GM18520 (cell line): ENCODE results near the gene SYTL2.
"Not testable (repeated sequence)": the region's sequence is repeated elsewhere in the genome, so short reads cannot be mapped to it uniquely, and the experiment has no call there.

Experiments used
- ATAC-seq: cut with Tn5 transposase; IDR thresholded peaks from one replicate; pipeline ENCODE4 v1.9.1; 2021; ENCODE audit not compliant: unreplicated experiment

Gene SYTL2

DNA sequence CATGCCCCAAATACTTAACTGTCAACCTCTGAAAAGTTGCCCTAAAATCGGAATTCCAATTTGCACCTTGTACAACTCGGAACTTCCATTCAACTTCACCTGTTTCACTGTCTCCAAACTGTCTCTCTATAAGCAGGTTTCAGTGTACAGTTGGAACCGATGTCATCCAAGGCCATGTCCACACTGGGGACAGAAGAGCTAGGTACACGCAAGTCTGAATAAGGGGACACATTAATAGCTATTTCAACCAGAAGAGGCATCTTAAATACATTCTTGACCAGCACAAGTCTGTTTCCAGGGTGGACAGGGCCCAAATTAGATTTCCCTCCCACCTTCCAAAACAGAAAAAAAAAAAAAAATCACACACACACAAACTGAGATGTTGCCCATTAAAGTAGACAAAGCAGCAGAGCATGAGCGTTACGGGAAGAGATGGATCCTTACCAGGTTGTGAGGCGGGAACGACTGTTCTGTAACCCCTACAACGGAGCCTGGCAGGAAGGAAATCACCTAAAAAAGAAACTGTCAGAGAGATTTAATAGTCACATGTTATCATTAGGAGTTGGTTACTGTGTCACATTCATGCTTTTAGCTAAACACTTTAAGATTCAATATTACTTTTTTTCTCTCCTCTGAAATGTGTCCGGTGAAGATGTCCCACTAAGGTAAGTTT, 147.7 kb downstream of the SYTL2 start:
- no peak for ATAC-seq

DNA sequence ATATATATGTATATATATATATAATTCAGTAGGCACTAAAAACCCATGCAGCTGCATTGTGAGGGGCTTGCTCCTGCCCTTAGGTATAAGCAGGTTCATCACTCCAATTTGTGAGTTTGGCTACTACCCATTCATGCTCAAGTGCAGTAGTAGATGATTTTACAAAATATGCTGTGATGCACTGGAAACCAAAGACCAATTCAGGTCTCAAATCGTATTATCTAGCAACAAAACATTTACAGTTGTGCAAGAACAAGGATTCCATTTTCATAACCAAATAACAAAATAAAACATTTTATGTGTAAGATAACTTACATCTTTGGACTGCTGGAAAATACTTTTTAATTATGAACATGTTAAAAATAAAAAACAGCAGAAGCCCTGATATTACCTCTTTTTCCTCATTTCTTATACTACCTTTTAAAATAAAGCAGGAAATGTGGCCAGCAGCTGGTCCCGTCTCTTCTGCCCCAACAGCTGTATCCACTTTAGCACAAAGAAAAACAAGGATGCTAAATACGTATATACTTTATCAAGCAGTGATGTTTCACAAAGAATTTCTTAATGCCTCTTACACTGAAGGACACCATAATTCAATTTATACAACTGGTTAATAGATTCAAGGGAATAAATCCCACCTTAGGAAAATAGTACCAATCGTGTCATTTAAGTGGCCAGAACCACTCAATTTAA, 148.8 kb downstream of the SYTL2 start:
- ATAC-seq = no peak

DNA sequence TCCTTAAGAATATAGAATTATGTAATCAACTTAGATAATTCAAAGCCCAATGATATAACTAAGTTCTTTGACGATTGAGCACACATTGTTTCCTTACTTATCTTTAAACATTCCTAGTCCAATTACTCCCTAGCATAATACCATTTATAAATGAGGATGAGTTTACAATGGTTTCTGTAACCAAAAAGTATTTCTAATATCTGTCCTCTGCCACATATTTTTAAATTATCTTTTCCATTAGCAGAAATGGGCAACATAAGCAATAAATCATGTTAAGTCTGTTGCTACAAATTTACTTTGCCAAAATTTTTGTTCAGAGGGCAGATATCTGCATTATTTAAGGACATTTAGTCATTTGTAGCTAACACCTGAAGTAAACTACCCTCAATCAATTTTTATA, 152.8 kb downstream of the SYTL2 start:
- no peak for ATAC-seq

DNA sequence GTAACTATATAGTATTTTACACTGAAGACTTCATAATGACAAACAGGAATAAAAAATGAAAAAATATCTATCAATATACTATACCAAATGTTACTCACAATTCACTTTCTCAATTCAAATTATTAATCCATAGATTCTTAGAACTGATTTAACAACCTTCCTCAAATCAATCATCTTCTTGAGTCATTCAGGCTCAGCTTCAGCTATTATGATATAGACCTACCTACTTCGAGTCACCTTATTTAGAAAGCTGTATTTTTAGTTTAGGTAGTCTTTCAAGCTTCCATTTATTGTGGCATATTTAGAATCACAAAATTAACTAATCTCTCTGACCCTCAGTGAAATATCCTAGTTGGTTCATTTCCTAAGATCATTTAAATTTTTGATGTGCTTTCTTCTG, 154.2 kb downstream of the SYTL2 start:
- no peak for ATAC-seq

DNA sequence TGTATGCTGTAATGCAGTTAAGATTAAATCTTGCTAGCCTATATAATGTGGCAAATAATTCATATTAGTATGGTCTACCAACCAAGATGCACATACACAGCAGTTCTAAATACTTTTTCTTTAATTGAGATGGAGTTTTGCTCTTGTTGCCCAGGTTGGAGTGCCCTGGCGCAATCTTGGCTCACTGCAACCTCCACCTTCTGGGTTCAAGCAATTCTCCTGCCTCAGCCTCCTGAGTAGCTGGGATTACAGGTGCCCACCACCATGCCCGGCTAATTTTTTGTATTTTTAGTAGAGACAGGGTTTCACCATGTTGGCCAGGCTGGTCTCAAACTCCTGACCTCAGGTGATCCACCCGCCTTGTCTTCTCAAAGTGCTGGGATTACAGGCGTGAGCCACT, 156.6 kb downstream of the SYTL2 start:
- not testable (repeated sequence) for ATAC-seq

DNA sequence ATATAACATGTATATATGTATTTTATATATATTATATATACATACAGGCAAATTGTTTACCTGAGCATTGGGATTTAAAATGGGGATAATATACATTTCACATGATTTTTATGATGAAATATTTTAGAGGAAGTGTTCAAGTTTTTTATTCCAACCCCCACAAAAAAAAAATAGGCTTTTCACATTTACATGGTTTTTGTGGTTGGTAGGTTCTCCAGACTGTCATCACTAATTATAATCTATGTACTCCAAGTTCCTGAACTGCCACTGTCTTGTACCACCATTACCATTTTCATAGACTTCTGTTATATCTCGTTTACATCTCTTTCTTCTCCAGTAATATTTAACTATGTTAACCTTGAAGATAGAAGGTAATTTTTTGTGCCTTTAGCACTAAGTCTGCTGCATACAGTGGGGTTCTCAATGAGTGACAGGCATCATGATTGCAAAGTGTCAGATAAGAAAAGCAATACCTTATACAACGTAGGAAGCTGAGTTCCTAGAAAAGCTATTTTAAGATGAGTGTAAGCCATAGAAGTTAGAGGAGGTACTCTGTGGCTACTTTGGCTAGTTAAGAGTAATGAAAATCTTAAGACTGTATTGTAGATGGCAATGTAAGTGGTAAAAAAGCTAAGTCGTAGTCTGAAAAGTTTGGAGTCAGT, 158.0 kb downstream of the SYTL2 start:
- no peak for ATAC-seq

DNA sequence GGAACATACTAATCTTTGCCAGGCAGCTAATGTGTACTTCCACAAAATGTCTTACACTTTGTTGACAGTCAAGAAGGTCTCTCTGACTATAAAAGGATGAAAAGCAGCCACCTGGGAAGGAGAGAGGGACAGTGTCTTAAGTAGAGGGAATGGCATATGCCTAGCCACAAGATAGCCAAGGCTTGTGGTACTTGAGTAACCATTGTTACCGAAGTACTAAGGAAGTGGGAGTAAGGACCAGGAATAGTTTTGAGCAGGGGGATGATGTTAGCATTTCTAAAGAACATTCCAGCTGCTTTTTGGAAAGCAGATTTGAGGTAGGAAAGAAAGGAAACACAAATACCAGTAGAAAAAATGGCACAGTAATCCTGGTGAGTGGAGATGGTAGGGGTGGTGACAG, 159.8 kb downstream of the SYTL2 start:
- ATAC-seq = no peak

DNA sequence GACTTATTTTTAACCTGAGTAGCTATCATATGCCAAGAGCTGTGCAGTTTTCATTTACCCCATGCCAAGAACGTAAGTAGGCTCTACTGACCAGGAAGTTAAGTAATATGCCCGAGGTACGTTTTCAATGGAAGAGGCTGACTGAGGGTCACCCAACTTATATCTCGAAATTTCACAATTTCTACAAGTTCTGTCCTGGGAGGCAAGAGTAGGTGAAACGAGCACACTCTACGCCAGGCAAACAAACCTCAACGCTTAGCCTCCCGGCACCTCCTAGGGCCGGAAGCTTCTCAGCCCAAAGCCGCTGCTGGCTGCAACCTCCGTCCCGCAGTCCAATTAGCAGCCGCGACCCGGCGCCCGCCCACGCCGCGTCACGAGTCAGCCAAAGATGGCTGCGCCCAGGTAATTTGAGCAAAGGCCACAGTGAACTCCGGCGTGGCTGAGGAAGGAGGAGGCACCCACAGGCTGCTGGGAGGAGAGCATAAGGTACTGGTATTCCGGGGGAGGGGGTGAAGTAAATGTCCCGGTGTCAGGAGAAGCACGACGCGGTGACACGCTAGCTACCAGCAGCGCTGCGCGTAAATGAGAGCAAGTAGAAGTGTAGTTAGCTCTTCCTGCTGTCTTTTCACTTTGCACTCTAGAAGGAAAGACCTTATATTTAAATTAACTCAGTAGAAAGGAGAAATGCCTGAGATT, 163.2 kb downstream of the SYTL2 start, which contains the start of gene TMEM126A:
TSS of gene TMEM126A (plus strand) at position 364 of the 696 bp plus-strand sequence. CDS start 2,289 bp downstream, outside the sequence.
- ATAC-seq = peak; percentile 99

DNA sequence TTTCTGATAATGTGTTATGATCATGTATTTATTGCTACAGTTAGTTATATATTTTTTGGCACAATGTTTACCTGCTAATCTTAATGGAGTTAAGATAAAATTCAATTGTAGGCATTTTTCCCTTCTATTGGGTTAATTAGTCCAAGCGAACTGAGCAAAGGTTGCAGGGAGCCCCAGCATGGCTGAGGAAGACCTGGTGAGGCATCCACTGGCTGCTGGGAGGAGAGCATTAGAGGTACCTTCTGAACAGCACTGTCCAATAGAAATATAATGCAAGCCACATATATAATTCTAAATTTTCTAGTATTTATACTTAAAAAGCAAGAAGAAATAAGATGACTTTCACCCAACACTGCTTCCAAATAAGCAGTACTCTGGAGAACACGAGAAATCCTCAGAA, 163.9 kb downstream of the SYTL2 start:
- no peak for ATAC-seq
